Hepatocyte (in vitro differentiated cells): ENCODE data around the gene ORAI2.

Source experiments
- CTCF ChIP-seq: fragments of 200-600 bp; sonication (generic); IDR thresholded peaks from 2 replicates; pipeline ENCODE4 v1.5.1; 2016; ENCODE audit warnings: antibody characterized with exemption, mild to moderate bottlenecking; ENCODE audit not compliant: poor library complexity
- EZH2 ChIP-seq: fragments of 200-600 bp; sonication (generic); IDR thresholded peaks from 2 replicates; pipeline ENCODE4 v1.6.1; 2016; ENCODE audit warnings: antibody characterized with exemption, mild to moderate bottlenecking, borderline replicate concordance
- EZH2phosphoT487 ChIP-seq: fragments of 200-600 bp; sonication (generic); IDR thresholded peaks from one replicate; pipeline ENCODE4 v1.6.1; 2018; ENCODE audit warnings: antibody characterized with exemption, mild to moderate bottlenecking, low read depth, moderate library complexity; ENCODE audit not compliant: unreplicated experiment, severe bottlenecking

- TF ChIP-seq CTCF (no peak), EZH2phosphoT487 (no peak), EZH2 (no peak)
Observed at GRCh38 chr7:102450242-102450641, 16.9 kb downstream of the ORAI2 start.
